ENCODE data around the gene PHC2. TPM values are rescaled to one million over a fixed set of nuclear protein-coding genes. Genes with fewer than 3 reads are reported as not detected.
A peak's percentile ranks its signal among the peaks of the same experiment; 100 is the strongest.

PHC2 gene
- total RNA-seq, 1 donor from 2014 or later: 287 TPM

- DNase-seq: no peak
- Mint-ChIP-seq H3K4me1 (ENCODE audit: low read depth, unreplicated experiment) (peaks cover 68% of the 10 kb centered on the region), H3K36me3 (ENCODE audit: unreplicated experiment) (no peaks in the 10 kb centered on the region), H3K27ac (ENCODE audit: unreplicated experiment) (peak overlapping the region; percentile 69), H3K4me3 (ENCODE audit: unreplicated experiment) (peak overlapping the region; percentile 70), H3K27me3 (ENCODE audit: unreplicated experiment) (peaks cover 9% of the 10 kb centered on the region), H3K9me3 (ENCODE audit: unreplicated experiment) (peaks cover 26% of the 10 kb centered on the region)
- no peak for TF ChIP-seq CTCF (IDR thresholded peaks at IDR 0.05; ENCODE audit: partially characterized antibody, unreplicated experiment)
Measured at GRCh38 chr1:33335020-33335419, 95.9 kb downstream of the PHC2 start.

DNA sequence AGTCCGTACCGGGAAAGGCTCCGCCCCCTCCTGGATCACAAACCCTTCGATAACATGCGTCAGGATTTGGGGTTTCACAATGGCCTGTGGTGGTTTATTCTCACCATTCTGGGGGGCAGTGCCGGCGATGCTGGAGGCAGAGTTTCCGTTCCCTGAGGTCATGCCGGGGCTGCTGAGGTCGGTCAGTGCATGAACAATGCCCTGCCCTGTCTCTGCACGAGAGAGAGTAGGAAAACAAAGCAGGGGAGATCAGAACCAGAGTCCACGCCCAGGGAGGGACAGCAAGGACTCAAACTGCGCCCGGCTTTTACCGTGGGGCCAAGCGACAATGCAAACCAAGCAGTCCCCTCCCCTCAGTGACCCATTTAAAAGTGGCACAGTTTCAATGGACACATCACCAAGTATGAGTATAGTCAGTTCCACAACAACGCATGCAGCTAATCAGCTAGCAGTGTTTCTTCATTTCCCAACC is 96.8 kb downstream of the PHC2 start:
- Mint-ChIP-seq H3K27me3 (ENCODE audit: unreplicated experiment) (peaks cover 9% of the 10 kb centered on the region), H3K4me1 (ENCODE audit: low read depth, unreplicated experiment) (peaks cover 64% of the 10 kb centered on the region), H3K9me3 (ENCODE audit: unreplicated experiment) (peaks cover 29% of the 10 kb centered on the region), H3K4me3 (ENCODE audit: unreplicated experiment) (peak overlapping the region; percentile 35), H3K36me3 (ENCODE audit: unreplicated experiment) (no peaks in the 10 kb centered on the region), H3K27ac (ENCODE audit: unreplicated experiment) (peak overlapping the region; percentile 57)
- no peak for TF ChIP-seq CTCF (IDR thresholded peaks at IDR 0.05; ENCODE audit: partially characterized antibody, unreplicated experiment)
- DNase-seq: no peak

DNA sequence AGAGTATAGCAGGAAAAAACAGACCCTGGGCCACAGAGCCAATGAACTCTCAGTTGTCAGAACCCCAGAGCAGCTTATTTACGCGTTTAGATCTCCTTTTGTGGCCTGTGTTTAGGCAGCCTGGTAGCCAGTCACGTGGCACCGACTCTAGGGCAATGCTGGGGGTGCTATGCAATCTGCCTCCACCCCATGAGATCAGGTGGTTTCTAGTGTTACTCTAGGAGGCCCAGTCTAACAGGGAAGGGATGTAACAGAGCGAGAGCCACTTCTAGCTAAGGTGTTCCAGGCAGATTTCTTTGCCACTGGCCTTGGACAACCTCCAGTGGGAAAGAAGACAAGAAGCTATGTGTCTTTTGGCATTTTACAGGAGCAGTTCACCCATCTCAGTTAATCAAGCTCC is 98.0 kb downstream of the PHC2 start:
- Mint-ChIP-seq H3K27me3 (ENCODE audit: unreplicated experiment) (peaks cover 13% of the 10 kb centered on the region), H3K4me1 (ENCODE audit: low read depth, unreplicated experiment) (peaks cover 59% of the 10 kb centered on the region), H3K27ac (ENCODE audit: unreplicated experiment) (peak overlapping the region; percentile 75), H3K9me3 (ENCODE audit: unreplicated experiment) (peaks cover 23% of the 10 kb centered on the region), H3K36me3 (ENCODE audit: unreplicated experiment) (peaks cover 4% of the 10 kb centered on the region), H3K4me3 (ENCODE audit: unreplicated experiment) (no peak overlapping the region)
- no peak for DNase-seq
- TF ChIP-seq CTCF (IDR thresholded peaks at IDR 0.05; ENCODE audit: partially characterized antibody, unreplicated experiment): no peak

DNA sequence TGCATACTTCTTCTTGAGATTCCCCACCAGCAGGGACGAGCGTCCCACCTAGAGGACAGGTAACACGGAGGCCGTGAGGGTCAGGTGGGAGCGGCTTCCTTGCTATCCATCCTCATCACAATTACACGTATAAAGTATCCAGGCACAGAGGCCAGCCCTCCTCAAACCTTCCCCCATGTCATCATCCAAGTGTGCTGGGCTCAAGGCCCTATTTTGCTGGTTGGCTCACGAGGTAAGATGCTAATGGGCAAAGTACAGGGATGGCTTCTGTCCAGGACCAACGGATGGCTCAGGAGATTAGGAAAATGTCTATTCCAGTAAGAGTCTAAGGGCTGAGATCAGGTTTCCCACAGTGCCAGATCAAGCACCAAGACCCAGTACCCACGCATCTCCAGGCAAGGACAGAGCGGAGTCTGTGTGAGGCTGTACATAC is 98.5 kb downstream of the PHC2 start:
- Mint-ChIP-seq H3K9me3 (ENCODE audit: unreplicated experiment) (peaks cover 23% of the 10 kb centered on the region), H3K4me1 (ENCODE audit: low read depth, unreplicated experiment) (peaks cover 54% of the 10 kb centered on the region), H3K27me3 (ENCODE audit: unreplicated experiment) (peaks cover 11% of the 10 kb centered on the region), H3K4me3 (ENCODE audit: unreplicated experiment) (no peak overlapping the region), H3K27ac (ENCODE audit: unreplicated experiment) (peak overlapping the region; percentile 28), H3K36me3 (ENCODE audit: unreplicated experiment) (peaks cover 4% of the 10 kb centered on the region)
- no peak for TF ChIP-seq CTCF (IDR thresholded peaks at IDR 0.05; ENCODE audit: partially characterized antibody, unreplicated experiment)
- DNase-seq: no peak

GRCh38 chr1:33331444-33332356 is 99.2 kb downstream of the PHC2 start:
- H3K27me3 Mint-ChIP-seq (ENCODE audit: unreplicated experiment): peaks cover 11% of the 10 kb centered on the region
- peaks cover 4% of the 10 kb centered on the region for H3K36me3 Mint-ChIP-seq (ENCODE audit: unreplicated experiment)
- peaks cover 19% of the 10 kb centered on the region for H3K9me3 Mint-ChIP-seq (ENCODE audit: unreplicated experiment)
- no peak for DNase-seq
- TF ChIP-seq CTCF (IDR thresholded peaks at IDR 0.05; ENCODE audit: partially characterized antibody, unreplicated experiment): no peak
- H3K4me3 Mint-ChIP-seq (ENCODE audit: unreplicated experiment): no peak overlapping the region
- H3K27ac Mint-ChIP-seq (ENCODE audit: unreplicated experiment): peak overlapping the region; percentile 28
- H3K4me1 Mint-ChIP-seq (ENCODE audit: low read depth, unreplicated experiment): peaks cover 48% of the 10 kb centered on the region

All from glutamatergic neuron (in vitro differentiated cells).